NCI-H2196 treated with DMSO at 0.1 percent for 48 hours (cell line): ENCODE results near the gene ZNF644.
"Not testable (repeated sequence)": the region's sequence is repeated elsewhere in the genome, so short reads cannot be mapped to it uniquely, and the experiment has no call there.

Source experiments
- DNase-seq: peaks from one replicate; lab custom pipeline; 2025; ENCODE audit not compliant: unreplicated experiment; lab: John Stamatoyannopoulos, UW

Gene ZNF644

GRCh38 chr1:91021686-91022517 lies at the start of gene ZNF644:
ZNF644 (minus strand) TSS chr1:91022035; CDS start chr1:90982353, 39,682 bp downstream.
- DNase-seq = peak; percentile 94

DNA sequence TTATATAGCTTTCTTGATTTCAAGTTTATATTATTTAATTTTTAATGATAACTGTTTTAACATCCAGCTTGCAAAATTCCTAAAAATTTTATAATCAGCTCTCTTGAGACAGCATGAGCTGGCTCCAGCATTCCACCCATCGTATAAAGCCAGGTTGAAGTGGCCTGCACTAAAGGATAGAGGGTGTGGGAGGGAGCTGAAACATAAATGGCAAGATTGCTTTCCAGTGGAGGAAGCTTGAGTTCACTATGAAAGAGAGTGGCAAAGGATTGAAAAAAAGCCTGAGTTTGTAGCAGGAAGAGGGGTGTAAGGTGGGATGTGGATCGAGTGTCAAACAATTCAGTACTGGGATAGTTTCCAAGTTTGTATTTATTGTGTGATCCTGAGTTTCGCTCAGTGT lies 48.5 kb upstream of the ZNF644 start:
- DNase-seq = no peak

- no peak for DNase-seq
Observed at GRCh38 chr1:91066538-91066937, 44.7 kb upstream of the ZNF644 start.

DNA sequence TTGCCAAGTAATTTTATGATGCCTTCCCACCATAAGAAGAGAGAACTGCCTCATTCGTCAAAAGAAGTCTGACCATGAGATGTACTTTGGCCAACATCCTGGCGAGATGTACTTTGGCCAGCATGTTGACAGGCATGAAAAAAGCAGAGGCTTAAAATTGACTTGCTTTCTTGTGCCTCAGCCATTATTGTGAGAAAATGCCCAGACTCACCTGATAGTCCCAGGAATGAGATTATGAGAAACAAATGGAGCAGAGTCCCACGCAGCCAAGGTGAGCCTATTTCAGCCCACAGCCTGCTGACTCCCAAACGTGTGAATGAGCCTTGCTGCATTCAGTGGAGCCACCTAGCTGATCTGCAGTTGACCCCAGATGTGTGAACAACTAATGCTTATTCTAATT lies 43.5 kb upstream of the ZNF644 start:
- DNase-seq = no peak

DNA sequence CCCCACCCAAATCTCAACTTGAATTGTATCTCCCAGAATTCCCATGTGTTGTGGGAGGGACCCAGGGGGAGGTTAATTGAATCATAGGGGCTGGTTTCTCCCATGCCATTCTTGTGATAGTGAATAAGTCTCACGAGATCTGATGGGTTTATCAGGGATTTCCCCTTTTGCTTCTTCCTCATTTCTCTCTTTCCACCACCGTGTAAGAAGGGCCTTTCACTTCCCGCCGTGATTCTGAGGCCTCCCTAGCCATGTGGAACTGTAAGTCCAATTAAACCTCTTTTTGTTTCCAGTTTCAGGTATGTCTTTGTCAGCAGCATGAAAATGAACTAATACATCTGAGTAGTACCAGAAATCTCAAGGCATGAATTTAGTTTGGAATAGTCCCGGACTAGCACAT lies 41.6 kb upstream of the ZNF644 start:
- DNase-seq = not testable (repeated sequence)

GRCh38 chr1:91059157-91059556 lies 37.3 kb upstream of the ZNF644 start:
- no peak for DNase-seq

DNA sequence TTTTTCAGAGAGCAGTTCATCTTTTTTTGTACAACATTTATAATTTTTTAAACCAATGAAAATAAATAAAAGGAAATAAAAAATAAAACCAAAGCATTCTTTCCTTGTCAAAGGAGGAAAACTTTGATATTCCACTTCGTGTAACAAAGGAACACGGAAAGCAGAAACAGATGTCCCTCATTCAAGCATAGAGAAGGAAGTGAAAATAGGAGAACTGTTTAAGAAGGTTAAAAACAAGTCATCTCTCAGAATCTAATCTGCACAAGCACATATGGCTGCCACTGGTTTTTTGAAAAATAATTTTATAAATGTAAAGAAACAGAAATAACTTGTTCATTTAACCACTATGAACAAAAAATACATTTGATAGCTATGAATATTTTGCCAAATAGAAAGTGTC lies 35.9 kb upstream of the ZNF644 start:
- no peak for DNase-seq

- DNase-seq = no peak
Observed at GRCh38 chr1:91054780-91055481, 33.1 kb upstream of the ZNF644 start.

- DNase-seq = no peak
Observed at GRCh38 chr1:91053630-91054029, 31.8 kb upstream of the ZNF644 start.

- DNase-seq = not testable (repeated sequence)
Observed at GRCh38 chr1:91049551-91049950, 27.7 kb upstream of the ZNF644 start.

- DNase-seq = no peak
Observed at GRCh38 chr1:91046766-91047165, 24.9 kb upstream of the ZNF644 start.

- no peak for DNase-seq
Observed at GRCh38 chr1:91045284-91045683, 23.4 kb upstream of the ZNF644 start.

GRCh38 chr1:91044776-91045175 lies 22.9 kb upstream of the ZNF644 start:
- DNase-seq = not testable (repeated sequence)

DNA sequence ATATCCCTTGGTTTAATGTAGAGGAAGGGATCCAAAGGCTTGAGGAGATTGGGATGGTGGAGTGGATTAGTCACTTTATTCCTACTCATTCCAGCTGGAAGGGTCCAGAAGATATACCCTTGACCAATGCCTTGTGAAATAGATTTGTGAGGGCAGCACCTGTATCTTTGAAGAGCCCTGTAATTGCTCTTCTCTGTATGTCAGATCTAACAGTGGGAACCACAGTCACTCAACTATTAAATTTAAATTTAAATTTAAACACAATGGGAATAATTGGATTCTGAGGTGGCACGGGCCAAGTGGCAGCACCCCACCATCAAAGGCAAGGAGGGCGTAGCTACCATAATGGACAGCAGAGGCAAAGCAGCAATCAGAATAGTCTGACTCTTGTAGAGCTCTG lies 20.5 kb upstream of the ZNF644 start:
- DNase-seq = not testable (repeated sequence)

GRCh38 chr1:91038582-91038981 lies 16.7 kb upstream of the ZNF644 start:
- no peak for DNase-seq

DNA sequence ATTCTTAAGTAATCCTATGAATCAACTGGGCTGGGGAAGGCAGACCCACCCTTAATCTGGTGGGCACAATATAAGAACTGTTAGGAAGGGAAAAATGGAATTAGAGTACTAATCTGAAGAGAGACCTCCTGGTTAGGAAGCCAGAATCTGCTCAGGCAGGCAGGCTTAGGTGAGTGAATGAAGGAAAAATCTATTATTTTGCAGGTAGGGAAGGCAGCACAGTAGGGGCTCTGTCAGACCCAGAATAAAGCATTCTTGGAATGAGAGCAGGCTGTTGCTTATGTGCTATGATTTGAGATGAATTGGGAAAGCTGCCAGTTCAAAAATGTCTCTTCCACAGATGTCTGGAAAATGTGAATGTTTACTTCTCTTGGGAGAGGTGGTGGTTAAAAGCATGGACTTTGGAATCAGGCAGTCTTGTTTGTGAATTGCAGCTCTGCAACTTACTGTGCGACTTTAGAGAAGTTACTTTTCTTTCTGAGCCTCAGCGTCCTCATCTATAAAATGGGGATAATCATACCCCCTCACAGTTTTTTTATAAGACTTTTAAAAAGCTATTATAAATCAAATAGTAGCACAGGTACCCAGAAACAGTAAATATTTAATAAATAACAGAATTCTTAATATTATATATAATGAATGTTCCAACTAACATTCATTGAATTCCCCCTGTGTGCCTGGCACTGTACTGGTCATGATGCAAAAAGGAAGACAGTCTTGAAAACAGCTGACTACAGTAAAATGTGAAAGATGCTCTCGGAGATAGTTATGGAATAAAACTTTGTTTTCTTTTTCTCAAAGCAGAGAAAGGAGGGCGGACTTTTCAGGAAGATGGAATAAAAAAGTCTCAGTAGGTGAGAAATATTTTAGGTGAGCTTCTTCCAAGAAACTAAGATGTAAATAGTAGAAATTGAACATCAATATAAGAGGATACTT lies 15.3 kb upstream of the ZNF644 start:
- DNase-seq = no peak

DNA sequence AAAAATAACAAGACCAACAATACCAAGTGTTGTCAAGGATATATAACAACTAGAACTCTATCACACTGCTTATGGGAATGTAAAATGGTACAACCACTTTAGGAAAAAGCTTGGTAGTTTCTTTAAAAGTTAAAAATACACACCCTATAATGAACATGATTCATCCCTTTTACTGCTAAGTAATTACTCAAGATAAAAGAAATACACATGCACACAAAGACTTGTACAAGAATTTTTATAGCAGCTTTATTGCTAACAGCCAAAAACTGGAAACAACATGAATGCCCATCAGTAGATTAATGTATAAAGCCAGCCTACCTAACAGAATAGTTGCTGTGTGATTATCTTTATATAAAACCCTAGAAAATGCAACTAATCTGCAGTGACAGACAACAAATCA lies 10.5 kb upstream of the ZNF644 start:
- DNase-seq = no peak

- no peak for DNase-seq
Observed at GRCh38 chr1:91031081-91031480, 9.2 kb upstream of the ZNF644 start.

- DNase-seq = no peak
Observed at GRCh38 chr1:91026777-91027176, 4.9 kb upstream of the ZNF644 start.

DNA sequence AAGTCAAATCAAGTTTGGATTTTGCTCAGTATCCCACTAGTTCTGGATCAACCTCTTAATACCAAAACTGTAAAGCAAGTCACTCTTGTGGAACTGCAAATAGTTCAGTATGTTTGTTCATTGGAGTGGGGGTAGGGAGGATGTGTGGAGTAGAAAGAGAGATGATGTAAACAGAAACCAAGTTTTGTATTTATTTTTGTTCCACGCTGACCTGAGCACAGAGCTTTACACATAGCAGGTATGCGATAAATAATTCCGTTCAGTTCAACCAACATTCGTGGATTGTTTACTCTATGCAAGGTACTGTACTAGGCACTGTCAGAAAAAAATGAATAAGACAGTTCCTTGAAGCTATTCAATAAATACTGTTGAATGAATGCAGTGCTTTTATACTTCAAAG lies 4.5 kb upstream of the ZNF644 start:
- no peak for DNase-seq

- DNase-seq = no peak
Observed at GRCh38 chr1:91024481-91025119, 2.8 kb upstream of the ZNF644 start.
